ENCODE results near the gene PHKB. TPM values are rescaled to one million over a fixed set of nuclear protein-coding genes. Genes with fewer than 3 reads are reported as not detected.

Gene PHKB
- total and polyA plus RNA-seq, 4 donors: 24.4 to 86.5 (median 42.7) TPM

DNA sequence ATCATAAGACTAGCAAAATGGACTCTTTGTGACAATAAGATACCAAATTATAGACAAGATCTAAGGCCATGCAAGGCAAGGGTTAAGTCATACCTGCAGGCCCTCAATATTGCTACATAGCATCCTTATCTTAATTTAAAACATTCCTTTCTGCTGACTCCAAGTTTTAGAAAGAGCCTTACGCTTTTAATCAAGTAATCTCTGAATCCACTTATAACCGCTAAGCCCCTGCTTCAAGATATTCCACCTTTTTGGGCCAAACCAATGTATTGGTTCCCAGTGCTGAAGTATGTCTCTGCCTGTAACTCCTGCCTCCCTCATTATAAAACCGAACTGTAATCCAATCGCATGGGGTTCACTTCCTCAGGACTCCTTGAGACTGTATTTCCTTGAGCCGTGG, 255.4 kb downstream of the PHKB start:
- 68 to 69% methylated on average over 5 of the region's 5 CpGs for WGBS, 2 donors

DNA sequence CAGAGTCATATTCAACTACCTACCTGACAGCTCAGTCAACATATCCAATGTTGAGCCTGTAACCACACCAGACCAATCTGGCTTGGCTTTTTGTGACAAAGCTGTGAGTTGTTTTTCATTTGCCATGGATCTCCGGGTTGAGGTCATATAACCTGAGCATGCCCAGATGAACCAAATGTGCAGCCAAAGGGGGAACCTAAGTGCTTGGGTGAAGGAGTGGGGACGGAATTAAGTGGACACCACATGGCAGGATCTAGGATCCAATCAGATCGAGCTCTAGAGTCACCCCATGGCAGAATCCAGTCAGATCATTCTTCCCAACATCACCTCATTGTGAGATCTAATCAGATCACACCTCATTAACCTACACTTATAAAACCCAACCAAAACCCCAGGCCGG, 258.6 kb downstream of the PHKB start:
- Histone ChIP-seq H3K4me1 (ENCODE audit: control insufficient read depth in 1 of 2, insufficient read depth in 2 of 2, low read length in 2 of 2) (no peaks in the 10 kb centered on the region), H3K27ac (ENCODE audit: low read depth in 1 of 2, low read length in 2 of 2) (no peak overlapping the region), H3K36me3 (ENCODE audit: control insufficient read depth in 1 of 2, insufficient read depth in 2 of 2, low read length in 1 of 2) (no peaks in the 10 kb centered on the region), H3K9me3 (ENCODE audit: control insufficient read depth, low read length) (no peaks in the 10 kb centered on the region), H3K4me3 (ENCODE audit: low read length in 2 of 2) (no peak overlapping the region), H3K27me3 (ENCODE audit: control insufficient read depth in 1 of 2, insufficient read depth in 2 of 2, low read length in 1 of 2) (no peaks in the 10 kb centered on the region)
- 80 to 89% methylated on average over 4 of the region's 4 CpGs for WGBS, 2 donors
- DNase-seq (no peak), ATAC-seq (ENCODE audit: low FRiP score) (no peak)
- intact Hi-C loops (cut with DNase I): no loop called here

More for the DNA sequence above, 255.4 kb downstream of the PHKB start:
- no peaks in the 10 kb centered on the region for H3K36me3 ChIP-seq (ENCODE audit: control insufficient read depth in 1 of 2, insufficient read depth in 2 of 2, low read length in 1 of 2)
- H3K4me3 ChIP-seq (ENCODE audit: low read length in 2 of 2): no peak overlapping the region
- intact Hi-C loops (cut with DNase I): no loop called here
- no peaks in the 10 kb centered on the region for H3K4me1 ChIP-seq (ENCODE audit: control insufficient read depth in 1 of 2, insufficient read depth in 2 of 2, low read length in 2 of 2)
- H3K9me3 ChIP-seq (ENCODE audit: control insufficient read depth, low read length): no peaks in the 10 kb centered on the region
- no peak overlapping the region for H3K27ac ChIP-seq (ENCODE audit: low read depth in 1 of 2, low read length in 2 of 2)
- no peaks in the 10 kb centered on the region for H3K27me3 ChIP-seq (ENCODE audit: control insufficient read depth in 1 of 2, insufficient read depth in 2 of 2, low read length in 1 of 2)
- DNase-seq: no peak
- no peak for ATAC-seq (ENCODE audit: low FRiP score)

DNA sequence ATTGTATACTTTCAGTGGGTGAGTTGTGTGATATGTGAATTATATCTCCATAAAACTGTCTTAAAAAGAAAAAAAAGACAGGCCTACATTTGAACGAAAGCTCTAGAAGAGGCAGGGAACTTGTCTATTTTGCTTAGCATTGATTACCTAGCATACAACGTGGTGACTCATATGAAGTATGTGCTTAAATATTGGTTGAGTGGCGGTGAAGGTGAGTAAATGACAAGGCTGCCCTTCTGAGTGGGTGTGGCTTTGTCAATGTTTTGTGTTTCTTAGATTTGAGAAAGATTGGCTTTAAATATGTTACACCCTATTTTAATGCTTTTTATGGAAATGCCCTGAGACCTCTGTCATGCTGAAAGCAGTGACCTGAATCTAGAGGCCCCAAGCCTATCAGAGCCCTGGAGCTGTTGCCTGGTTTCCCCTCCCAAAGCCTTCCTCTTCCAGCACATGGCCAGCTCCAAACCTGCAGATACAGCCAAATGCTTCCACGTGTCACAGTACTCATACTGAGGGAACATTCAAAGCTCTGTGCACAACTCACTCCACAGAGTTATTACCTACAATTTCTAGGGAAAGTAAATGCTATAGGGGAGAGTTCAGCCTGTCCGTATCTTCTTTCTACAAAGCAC, 260.0 kb downstream of the PHKB start:
- no peaks in the 10 kb centered on the region for H3K36me3 ChIP-seq (ENCODE audit: control insufficient read depth in 1 of 2, insufficient read depth in 2 of 2, low read length in 1 of 2)
- intact Hi-C loops (cut with DNase I): no loop called here
- DNase-seq: no peak
- no peak overlapping the region for H3K4me3 ChIP-seq (ENCODE audit: low read length in 2 of 2)
- peaks cover 0 to under 1% of the 10 kb centered on the region in 2 donors for H3K27me3 ChIP-seq (ENCODE audit: control insufficient read depth in 1 of 2, insufficient read depth in 2 of 2, low read length in 1 of 2)
- WGBS, 2 donors: 76 to 77% methylated on average over 5 of the region's 5 CpGs
- no peak overlapping the region for H3K27ac ChIP-seq (ENCODE audit: low read depth in 1 of 2, low read length in 2 of 2)
- no peaks in the 10 kb centered on the region for H3K9me3 ChIP-seq (ENCODE audit: control insufficient read depth, low read length)
- H3K4me1 ChIP-seq (ENCODE audit: control insufficient read depth in 1 of 2, insufficient read depth in 2 of 2, low read length in 2 of 2): no peaks in the 10 kb centered on the region
- no peak for ATAC-seq (ENCODE audit: low FRiP score)

DNA sequence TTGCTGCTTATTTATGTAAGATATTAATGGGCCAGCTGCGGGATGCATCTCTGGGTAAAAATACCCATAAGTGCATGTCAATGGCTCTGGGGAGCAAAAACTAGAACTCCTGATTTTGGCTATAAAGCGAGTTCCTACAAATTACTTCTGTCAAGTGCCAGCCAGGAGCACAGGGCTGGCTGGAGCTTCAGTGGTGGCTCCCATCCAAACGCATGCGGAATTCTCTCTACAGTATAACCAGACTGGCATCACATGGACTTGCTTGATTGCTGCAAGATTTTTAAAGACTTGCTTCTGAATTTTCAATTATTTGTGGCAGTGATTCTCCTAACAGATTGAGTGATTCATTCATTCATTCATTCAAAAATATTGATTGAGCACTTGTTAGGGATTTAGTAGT, 260.9 kb downstream of the PHKB start:
- no peak for ATAC-seq (ENCODE audit: low FRiP score)
- intact Hi-C loops (cut with DNase I): no loop called here
- H3K9me3 ChIP-seq (ENCODE audit: control insufficient read depth, low read length): no peaks in the 10 kb centered on the region
- WGBS, 2 donors: 46 to 51% methylated on average over 4 of the region's 4 CpGs
- no peak overlapping the region for H3K27ac ChIP-seq (ENCODE audit: low read depth in 1 of 2, low read length in 2 of 2)
- no peak for DNase-seq
- no peaks in the 10 kb centered on the region for H3K4me1 ChIP-seq (ENCODE audit: control insufficient read depth in 1 of 2, insufficient read depth in 2 of 2, low read length in 2 of 2)
- peaks cover 0 to 1% of the 10 kb centered on the region in 2 donors for H3K27me3 ChIP-seq (ENCODE audit: control insufficient read depth in 1 of 2, insufficient read depth in 2 of 2, low read length in 1 of 2)
- H3K4me3 ChIP-seq (ENCODE audit: low read length in 2 of 2): no peak overlapping the region
- no peaks in the 10 kb centered on the region for H3K36me3 ChIP-seq (ENCODE audit: control insufficient read depth in 1 of 2, insufficient read depth in 2 of 2, low read length in 1 of 2)

DNA sequence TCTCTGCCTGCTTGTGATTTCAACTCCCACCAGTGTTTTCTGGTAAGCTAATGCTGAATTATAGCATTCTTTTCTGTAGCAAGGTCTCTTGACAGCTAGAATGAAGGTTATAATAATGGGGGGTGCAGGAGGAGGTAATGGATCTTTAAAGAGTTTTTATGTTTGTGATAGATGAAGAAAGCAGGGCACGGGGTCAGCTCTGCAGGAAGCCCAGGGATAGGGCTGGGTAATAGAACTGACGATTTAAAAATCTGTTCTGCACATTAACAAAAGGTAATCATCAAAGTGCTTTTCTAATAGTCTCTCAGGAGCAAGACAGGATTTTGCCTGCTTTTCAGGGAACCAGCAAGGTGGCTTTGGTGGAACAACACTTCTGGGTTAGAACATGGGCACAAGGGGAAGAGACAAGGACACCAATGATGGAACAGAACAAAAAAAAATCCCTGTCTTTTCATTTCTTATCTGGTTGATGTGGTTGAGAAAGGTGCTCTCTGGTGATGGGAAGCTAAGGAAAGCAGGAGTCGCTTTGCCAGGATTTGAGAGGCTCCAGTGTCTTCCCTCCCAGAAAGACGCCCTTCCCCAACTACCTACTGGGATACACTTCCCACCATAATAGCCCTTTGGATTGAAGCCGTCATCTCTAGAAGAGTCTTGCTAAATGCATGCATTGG, 263.1 kb downstream of the PHKB start:
- Histone ChIP-seq H3K4me3 (ENCODE audit: low read length in 2 of 2) (no peak overlapping the region), H3K27me3 (ENCODE audit: control insufficient read depth in 1 of 2, insufficient read depth in 2 of 2, low read length in 1 of 2) (peaks cover 0 to 1% of the 10 kb centered on the region in 2 donors), H3K9me3 (ENCODE audit: control insufficient read depth, low read length) (no peaks in the 10 kb centered on the region), H3K36me3 (ENCODE audit: control insufficient read depth in 1 of 2, insufficient read depth in 2 of 2, low read length in 1 of 2) (no peaks in the 10 kb centered on the region), H3K27ac (ENCODE audit: low read depth in 1 of 2, low read length in 2 of 2) (no peak overlapping the region), H3K4me1 (ENCODE audit: control insufficient read depth in 1 of 2, insufficient read depth in 2 of 2, low read length in 2 of 2) (no peaks in the 10 kb centered on the region)
- ATAC-seq (ENCODE audit: low FRiP score) (no peak), DNase-seq (no peak)
- WGBS, 2 donors: 72 to 77% methylated on average over 5 of the region's 5 CpGs
- intact Hi-C loops (cut with DNase I): no loop called here

DNA sequence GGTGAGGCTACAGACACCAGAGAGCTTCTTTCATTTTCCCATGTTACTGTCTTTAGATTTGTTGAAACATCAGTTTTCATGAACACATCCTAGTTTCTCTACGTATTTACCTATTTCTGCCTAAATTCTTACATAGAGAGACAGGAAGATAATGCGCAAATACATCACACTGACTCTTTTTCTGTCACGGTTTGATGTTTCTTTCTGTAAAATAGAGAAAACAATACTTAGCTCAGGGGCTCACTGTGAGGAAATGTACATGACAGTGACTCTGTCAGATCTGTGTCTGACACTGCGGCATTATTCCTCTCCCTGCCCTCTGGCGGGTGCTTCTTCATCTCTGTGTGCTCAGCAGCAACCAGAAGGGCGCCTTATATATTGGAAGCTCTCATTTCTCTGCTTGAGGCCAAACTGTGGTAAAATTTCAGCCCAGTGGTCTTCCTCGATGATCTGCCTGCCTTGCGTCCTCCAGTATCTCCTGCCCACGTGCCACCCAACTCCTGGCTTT, 264.1 kb downstream of the PHKB start:
- H3K4me3 ChIP-seq (ENCODE audit: low read length in 2 of 2): no peak overlapping the region
- H3K27me3 ChIP-seq (ENCODE audit: control insufficient read depth in 1 of 2, insufficient read depth in 2 of 2, low read length in 1 of 2): peaks cover 0 to 1% of the 10 kb centered on the region in 2 donors
- no peaks in the 10 kb centered on the region for H3K4me1 ChIP-seq (ENCODE audit: control insufficient read depth in 1 of 2, insufficient read depth in 2 of 2, low read length in 2 of 2)
- H3K27ac ChIP-seq (ENCODE audit: low read depth in 1 of 2, low read length in 2 of 2): no peak overlapping the region
- WGBS, 2 donors: 77 to 87% methylated on average over 9 of the region's 9 CpGs
- intact Hi-C loops (cut with DNase I): loop anchor here in 1 of 2 donors (5.0 kb wide), 1 partner anchor 52 kb away; no protein-coding TSS in a partner anchor
- no peaks in the 10 kb centered on the region for H3K36me3 ChIP-seq (ENCODE audit: control insufficient read depth in 1 of 2, insufficient read depth in 2 of 2, low read length in 1 of 2)
- DNase-seq: no peak
- H3K9me3 ChIP-seq (ENCODE audit: control insufficient read depth, low read length): no peaks in the 10 kb centered on the region
- ATAC-seq (ENCODE audit: low FRiP score): no peak

DNA sequence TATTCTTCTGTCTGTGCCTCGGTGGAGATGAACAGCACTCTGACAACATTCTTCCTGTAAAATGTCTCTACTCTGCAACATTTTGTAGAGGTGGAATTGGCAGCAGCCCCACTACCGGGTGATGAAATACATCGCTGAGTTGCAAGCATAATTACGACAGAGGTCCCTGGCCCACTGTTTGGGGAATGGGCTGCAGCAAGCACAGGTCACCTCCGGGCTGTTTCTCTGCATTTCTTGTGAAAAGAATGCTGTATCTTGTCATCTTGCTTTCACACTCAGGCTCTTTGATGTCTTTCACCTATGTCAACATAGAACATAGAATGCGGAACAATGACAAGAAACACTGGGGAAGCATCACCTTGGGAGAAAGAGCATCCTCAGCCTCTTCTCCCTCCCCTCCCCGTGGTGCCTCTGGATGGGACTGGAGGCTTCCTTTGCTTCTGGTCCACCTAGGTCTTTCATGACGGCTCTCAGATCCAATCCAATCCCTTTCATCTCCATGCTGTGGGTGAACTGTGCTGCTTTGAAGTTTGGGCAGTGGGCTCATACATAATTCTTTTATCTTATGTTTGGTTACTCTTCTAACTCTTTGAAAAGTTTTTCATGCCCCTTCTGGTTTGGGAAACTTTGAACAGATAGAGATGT, 265.0 kb downstream of the PHKB start:
- WGBS, 2 donors: 71 to 72% methylated on average over 8 of the region's 8 CpGs

DNA sequence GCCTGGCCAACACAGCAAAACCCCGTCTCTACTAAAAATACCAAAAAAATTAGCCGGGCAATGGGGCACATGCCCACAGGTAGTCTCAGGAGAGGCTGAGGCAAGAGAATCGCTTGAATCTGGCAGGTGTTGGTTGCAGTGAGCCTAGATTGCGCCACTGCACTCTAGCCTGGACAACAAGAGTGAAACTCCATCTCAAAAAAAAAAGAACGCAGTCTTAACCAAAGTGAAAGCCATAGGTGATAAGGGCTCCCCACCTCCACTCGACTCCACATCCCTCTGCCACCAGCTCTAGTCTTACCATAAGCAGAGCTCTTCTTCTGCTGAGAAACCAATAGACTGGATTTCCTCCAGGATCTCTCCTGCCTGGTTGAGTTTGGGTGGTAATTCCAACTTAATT, 266.0 kb downstream of the PHKB start:
- H3K4me1 ChIP-seq (ENCODE audit: control insufficient read depth in 1 of 2, insufficient read depth in 2 of 2, low read length in 2 of 2): no peaks in the 10 kb centered on the region
- intact Hi-C loops (cut with DNase I): loop anchor here in 1 of 2 donors (5.0 kb wide), 1 partner anchor 50 kb away; no protein-coding TSS in a partner anchor
- H3K9me3 ChIP-seq (ENCODE audit: control insufficient read depth, low read length): peaks cover 2% of the 10 kb centered on the region
- H3K4me3 ChIP-seq (ENCODE audit: low read length in 2 of 2): no peak overlapping the region
- DNase-seq (no peak), ATAC-seq (ENCODE audit: low FRiP score) (no peak)
- 91 to 92% methylated on average over 6 of the region's 6 CpGs for WGBS, 2 donors
- no peak overlapping the region for H3K27ac ChIP-seq (ENCODE audit: low read depth in 1 of 2, low read length in 2 of 2)
- H3K36me3 ChIP-seq (ENCODE audit: control insufficient read depth in 1 of 2, insufficient read depth in 2 of 2, low read length in 1 of 2): no peaks in the 10 kb centered on the region
- H3K27me3 ChIP-seq (ENCODE audit: control insufficient read depth in 1 of 2, insufficient read depth in 2 of 2, low read length in 1 of 2): peaks cover 0 to 1% of the 10 kb centered on the region in 2 donors

More for the DNA sequence above, 265.0 kb downstream of the PHKB start:
- ATAC-seq (ENCODE audit: low FRiP score): no peak
- peaks cover 0 to 1% of the 10 kb centered on the region in 2 donors for H3K27me3 ChIP-seq (ENCODE audit: control insufficient read depth in 1 of 2, insufficient read depth in 2 of 2, low read length in 1 of 2)
- intact Hi-C loops (cut with DNase I): loop anchor here in 1 of 2 donors (5.0 kb wide), 1 partner anchor 51 kb away; no protein-coding TSS in a partner anchor
- H3K4me3 ChIP-seq (ENCODE audit: low read length in 2 of 2): no peak overlapping the region
- H3K4me1 ChIP-seq (ENCODE audit: control insufficient read depth in 1 of 2, insufficient read depth in 2 of 2, low read length in 2 of 2): no peaks in the 10 kb centered on the region
- no peaks in the 10 kb centered on the region for H3K36me3 ChIP-seq (ENCODE audit: control insufficient read depth in 1 of 2, insufficient read depth in 2 of 2, low read length in 1 of 2)
- no peak overlapping the region for H3K27ac ChIP-seq (ENCODE audit: low read depth in 1 of 2, low read length in 2 of 2)
- no peak for DNase-seq
- H3K9me3 ChIP-seq (ENCODE audit: control insufficient read depth, low read length): no peaks in the 10 kb centered on the region

All from aorta (tissue), 5 donors.